GM18505 (cell line): ENCODE data around the gene DUS2.
"Not testable (repeated sequence)": the region's sequence is repeated elsewhere in the genome, so short reads cannot be mapped to it uniquely, and the experiment has no call there.

ENCODE experiments used
- ATAC-seq: cut with Tn5 transposase; IDR thresholded peaks from one replicate; pipeline ENCODE4 v1.9.1; 2021; ENCODE audit not compliant: unreplicated experiment
- POLR2A ChIP-seq: IDR thresholded peaks from 4 replicates; pipeline ENCODE4 v1.6.1; 2011; ENCODE audit warnings: borderline replicate concordance; ENCODE audit not compliant: insufficient read depth, insufficient read length; ENCODE audit errors: extremely low read depth

DUS2 gene

DNA sequence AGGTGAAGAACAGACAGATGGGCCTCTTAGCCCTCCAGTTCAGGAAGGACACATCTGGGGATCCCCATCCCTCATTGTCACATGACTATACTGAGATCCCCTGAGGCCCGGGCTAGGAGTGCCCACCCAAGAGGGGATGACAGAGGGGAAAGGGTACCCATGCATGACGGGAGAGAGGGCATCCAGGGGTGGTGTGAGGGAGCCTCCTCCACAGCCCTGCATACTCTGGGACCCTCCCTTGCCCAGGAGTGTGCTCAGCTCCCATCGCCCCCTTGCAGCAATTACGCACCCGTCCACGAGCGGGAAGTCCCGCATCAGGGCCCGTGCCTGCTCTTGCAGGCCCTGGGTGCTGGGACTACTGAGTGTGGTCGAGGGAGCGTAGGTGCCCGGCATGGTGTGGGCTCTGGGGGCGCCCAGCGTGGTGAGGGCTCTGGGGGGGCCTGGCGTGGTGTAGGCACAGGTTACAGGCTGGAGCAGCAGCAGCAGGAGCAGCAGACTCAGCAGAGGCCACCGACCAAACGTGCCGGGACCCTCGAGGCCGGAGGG is 30.4 kb upstream of the DUS2 start:
- no peak for TF ChIP-seq POLR2A
- ATAC-seq, result no peak

DNA sequence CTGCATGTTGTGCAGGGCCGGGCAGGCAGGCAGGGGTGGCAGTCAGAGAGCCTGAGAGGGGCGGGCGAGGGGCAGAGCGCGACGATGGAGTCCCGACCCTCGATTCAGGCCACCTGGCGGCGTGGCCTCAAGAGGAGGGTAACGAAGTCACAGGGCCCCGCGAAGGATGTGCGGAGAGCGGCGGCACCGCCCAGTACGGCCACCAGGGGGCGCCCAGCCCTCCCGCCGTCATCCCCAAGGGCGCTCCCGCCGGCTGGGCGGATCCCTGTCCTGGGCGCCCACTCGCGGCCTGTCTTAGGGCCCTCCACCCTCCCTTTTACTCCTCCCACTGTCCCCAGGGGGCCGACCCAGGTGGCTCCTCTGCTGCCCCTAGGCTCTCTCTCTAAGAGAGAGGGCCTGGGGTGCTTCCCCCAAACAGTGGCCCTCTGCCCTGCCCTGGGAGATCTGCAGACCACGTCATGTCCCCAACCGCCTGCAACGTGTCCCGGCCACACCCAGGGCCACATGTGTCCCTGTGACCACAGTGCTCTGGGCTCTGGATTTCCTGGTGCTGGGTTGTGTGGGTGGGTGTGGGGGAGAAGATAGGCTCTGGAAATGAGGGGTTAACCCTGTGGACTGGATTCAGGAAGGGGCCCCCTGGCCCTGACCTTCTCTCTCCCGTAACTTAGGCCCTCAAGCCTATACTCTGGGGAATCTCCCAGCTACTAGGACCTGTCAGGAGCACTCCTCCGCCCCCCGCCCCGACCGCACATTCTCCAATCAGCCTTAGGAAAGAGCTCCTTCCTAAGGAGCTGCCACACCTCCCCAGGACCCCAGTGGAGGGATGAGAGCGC is 29.7 kb upstream of the DUS2 start:
- peak; percentile 41 for TF ChIP-seq POLR2A
- ATAC-seq, result peak; percentile 75

DNA sequence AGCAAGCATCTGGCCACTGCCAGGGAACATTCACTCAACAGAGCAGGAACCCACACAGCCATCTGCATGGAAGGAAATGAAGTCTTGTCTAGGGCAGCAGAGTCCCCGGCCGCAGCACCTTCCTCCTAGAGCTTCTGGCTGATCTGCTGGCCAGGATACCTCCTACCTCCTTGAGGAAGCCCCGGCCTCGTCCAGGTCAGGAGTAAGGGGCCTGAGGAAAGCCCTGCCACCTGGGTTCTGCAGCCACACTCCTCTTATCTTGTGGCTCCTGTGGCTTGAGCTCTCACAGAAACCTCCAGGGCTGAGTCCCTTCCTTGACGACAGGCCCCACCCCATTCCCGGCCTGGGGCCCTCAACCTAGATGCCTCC is 29.1 kb upstream of the DUS2 start:
- not testable (repeated sequence) for ATAC-seq

DNA sequence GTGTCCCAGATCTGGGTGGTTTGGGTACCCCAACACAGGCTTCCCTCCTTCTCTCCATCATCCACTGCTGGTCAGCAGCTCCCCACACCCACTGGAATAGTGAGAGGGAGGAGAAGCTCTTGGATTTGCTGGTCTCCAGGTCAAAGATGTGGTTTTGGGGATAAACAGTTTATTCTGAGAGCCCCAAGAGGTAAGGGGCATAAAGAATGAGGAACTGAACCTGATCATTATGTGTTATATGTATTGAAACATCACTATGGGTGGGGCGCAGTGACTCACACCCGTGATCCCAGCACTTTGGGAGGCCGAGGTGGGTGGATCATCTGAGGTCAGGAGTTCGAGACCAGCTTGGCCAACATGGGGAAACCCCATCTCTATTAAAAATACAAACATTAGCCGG is 27.7 kb upstream of the DUS2 start:
- ATAC-seq, result no peak
- no peak for TF ChIP-seq POLR2A

DNA sequence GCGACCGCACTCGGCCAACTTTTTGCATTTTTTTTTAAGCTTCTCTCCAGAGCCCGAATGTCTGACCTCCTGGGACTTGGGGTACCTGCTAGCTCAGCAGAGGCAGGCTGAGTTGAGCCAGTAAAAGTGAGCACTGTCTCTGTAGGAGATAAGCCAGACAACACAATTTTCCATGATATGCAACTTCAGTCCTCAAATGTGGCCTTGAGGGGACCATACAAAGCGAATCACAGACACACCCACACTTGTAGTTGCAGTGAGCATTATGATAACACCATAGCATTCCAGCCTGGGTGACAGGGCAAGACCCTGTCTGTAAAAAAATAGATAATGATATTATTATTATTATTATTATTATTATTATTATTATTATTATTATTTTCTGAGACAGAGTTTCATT is 26.4 kb upstream of the DUS2 start:
- no peak for TF ChIP-seq POLR2A
- no peak for ATAC-seq

DNA sequence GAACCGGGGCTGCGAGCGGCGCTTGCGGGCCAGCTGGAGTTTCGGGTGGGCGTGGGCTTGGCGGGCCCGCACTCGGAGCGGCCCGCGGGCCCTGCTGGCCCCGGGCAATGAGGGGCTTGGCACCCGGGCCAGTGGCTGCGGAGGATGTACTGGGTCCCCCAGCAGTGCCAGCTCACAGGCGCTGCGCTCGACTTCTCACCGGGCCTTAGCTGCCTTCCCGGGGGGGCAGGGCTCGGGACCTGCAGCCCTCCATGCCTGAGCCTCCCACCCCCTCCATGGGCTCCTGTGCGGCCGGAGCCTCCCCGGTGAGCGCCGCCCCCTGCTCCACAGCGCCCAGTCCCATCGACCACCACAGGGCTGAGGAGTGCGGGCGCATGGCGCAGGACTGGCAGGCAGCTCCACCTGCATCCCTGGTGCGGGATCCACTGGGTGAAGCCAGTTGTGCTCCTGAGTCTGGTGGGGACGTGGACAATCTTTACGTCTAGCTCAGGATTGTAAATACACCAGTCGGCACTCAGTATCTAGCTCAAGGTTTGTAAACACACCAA is 24.8 kb upstream of the DUS2 start:
- ATAC-seq, result not testable (repeated sequence)

DNA sequence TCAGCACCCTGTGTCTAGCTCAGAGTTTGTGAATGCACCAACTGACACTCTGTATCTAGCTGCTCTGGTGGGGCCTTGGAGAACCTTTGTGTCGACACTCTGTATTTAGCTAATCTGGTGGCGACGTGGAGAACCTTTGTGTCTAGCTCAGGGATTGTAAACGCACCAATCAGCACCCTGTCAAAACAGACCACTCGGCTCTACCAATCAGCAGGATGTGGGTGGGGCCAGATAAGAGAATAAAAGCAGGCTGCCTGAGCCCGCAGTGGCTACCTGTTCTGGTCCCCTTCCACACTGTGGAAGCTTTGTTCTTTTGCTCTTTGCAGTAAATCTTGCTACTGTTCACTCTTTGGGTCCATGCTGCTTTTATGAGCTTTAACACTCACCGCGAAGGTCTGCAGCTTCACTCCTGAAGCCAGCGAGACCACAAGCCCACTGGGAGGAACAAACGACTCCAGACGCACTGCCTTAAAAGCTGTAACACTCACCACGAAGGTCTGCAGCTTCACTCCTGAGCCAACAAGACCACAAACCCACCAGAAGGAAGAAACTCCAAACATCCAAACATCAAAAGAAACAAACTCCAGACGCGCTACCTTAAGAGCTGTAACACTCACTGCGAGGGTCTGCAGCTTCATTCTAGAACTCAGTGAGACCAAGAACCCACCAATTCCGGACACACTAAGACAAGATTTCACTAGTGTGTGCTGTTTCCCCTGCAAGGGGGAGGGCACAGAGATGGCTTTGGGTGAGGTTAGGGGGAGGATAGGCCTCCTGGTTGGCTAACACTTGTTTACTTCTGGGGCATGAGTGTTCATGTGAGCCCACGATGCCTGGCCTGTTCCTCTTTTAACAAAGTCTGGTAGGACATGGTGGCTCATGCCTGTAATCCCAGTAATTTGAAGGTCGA is 24.1 kb upstream of the DUS2 start, which contains the start of gene DPEP2:
Gene DPEP2 (minus strand): TSS at position 706 of the 910 bp plus-strand sequence. CDS start 6,272 bp downstream, outside the sequence.
- not testable (repeated sequence) for ATAC-seq

DNA sequence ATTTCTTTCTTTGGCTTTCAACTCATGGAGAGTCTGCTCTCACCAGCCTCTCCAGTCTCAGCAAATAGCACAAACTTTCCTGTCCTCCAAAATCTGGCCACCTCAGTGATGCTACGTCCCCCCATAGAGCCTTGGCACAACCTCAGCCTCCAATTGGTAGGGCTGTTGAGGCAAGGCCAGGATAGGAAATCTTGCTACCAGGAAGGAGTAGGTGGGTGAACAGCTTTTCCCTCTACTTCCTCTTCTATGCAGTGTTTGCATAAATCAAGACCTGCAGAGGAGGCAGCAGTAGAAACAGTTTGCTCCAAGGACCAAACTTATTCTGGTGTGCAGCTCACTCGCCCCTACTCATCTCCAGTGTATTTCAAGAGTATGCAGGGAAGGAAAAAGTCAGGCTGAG is 23.1 kb upstream of the DUS2 start:
- TF ChIP-seq POLR2A, result no peak
- ATAC-seq, result no peak

DNA sequence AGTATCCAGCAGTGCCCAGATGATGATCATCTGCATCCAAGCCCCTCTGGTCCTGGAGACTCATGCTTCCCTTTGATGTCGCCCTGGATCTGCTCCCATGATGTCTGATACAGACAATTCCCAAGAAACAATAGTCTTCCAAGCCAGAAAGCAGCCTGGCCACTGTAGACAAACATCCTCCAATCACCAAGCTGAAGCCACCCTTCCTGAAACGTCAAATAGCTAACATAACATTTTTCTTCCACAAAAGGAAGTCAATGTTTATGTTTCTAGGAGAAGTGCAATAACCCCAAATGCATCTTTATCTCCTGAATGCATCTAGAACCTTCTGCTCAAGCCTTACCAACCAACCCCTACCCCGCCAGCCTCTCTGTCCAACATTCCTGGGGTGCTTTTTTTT is 22.6 kb upstream of the DUS2 start:
- TF ChIP-seq POLR2A, result no peak
- no peak for ATAC-seq

DNA sequence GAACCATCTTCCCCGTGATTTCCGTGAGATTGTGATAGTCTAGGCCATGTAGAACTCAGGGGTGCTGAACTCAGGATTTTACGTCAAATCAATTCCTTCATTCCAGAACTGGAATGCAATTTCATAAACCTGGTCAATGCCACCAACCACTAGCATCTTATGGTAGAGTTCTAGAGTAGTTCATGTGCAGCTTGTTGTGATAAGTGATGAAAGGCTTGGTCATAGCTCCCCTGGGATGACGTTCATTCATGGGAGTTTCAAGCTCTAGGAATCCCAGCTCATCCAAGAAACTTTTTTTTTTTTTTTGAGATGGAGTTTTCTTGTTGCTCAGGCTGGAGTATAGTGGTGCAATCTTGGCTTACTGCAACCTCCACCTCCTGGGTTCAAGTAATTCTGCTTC is 20.1 kb upstream of the DUS2 start:
- no peak for TF ChIP-seq POLR2A
- no peak for ATAC-seq

DNA sequence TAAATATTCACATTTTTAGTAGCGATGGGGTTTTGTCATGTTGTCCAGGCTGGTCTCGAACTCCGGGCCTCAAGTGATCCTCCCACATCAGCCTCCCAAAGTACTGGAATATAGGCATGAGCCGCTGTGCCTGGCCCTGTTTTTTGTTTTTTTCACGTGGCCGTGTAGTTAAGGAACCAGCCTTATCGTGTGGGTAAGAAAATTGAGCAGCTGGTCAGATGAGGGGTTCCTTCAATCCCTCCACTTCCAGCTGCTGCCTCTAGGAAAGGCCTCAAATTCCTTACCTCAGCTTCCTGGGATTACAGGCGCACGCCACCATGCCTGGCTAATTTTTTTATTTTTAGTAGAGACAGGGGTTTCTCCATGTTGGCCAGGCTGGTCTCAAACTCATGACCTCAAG is 17.9 kb upstream of the DUS2 start:
- TF ChIP-seq POLR2A, result no peak
- ATAC-seq, result no peak

DNA sequence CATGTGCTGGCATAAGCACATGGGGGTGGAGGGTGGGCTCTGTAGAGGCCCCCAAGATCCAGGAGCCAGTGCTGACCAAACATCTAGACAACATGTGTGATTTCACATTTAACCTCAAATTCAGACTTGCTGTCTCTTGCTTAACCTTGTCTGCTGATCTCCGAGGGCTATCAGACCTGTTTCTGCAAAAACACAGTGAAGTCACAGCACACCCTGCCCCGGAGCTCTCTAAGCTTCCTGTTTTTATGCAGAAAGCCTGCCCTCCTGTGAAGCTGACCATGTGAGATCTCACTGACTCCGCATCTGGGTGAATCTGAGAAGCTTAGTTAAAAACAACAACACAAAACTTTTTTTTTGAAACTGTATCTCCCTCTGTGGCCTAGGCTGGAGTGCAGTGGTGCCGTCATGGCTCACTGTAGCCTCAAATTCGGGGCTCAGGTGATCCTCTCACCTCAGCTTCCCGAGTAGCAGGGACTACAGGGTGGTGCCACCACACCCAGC is 17.2 kb upstream of the DUS2 start:
- no peak for TF ChIP-seq POLR2A
- ATAC-seq, result no peak

DNA sequence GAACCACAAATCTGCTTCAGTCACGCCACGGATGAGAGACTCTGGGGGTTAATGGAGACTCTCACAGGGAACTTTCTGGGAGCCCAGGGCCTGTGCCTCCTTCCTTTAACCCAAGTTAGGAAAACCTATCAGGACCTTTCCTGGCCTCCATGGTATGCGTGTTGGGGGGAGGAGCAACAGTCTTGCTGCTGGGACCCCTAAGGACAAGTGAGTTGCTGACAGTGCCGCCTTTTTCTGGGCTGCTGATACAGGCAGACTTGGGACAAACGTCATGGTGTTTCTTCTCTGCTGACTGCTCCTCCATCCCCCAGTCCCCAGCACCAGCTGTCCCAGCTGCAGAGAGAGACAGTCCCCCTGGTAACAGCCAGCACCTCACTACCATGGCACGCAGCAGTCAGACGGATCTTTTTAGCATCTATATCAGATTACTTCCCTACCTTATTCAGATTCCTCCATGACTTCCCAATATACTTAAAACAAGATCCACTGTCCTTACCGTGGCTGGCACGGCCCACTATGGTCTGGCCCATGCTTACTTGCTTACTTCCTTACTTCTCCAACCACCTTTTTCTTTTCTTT is 13.8 kb upstream of the DUS2 start:
- no peak for ATAC-seq
- TF ChIP-seq POLR2A, result no peak

DNA sequence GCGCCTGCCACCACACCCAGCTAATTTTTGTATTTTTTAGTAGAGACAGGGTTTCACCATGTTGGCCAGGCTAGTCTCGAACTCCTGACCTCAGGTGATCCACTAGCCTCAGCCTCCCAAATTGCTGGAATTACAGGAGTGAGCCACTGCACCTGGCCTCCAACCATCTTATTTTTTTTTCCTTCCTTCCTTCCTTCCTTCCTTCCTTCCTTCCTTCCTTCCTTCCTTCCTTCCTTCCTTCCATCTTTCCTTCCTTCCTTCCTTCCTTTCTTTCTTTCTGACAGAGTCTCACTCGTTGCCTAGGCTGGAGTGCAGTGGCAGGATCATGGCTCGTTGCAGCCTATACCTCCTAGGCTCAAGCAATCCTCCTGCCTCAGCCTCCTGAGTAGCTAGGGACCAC is 13.2 kb upstream of the DUS2 start:
- ATAC-seq, result not testable (repeated sequence)
